Adrenal gland (tissue), 5 donors: ENCODE data around the gene RRBP1.

Experiments used
- POLR2A ChIP-seq, 2 donors: fragments of 450-650 bp; IDR thresholded peaks; one replicate each; pipeline ENCODE4 v1.6.1; 2017; ENCODE audit warnings: antibody characterized with exemption in 2 of 2, mild to moderate bottlenecking in 2 of 2, moderate library complexity in 1 of 2
- TF ChIP-seq, protein P1 (sequence below), 6 experiments: fragments of 450-650 bp in 4 of 6; fragments of 200-600 bp in 2 of 6; sonication (generic) in 1 of 6; IDR thresholded peaks; 1 replicate in 5 of 6; 2 replicates in 1 of 6; pipeline versions ENCODE4 v1.5.1 to v1.8.0; 2016 to 2021; ENCODE audit warnings: antibody characterized with exemption in 6 of 6, mild to moderate bottlenecking in 2 of 6, moderate library complexity in 1 of 6
- donor health status: DM: no; HTN: no; CAD: no.

DNA sequence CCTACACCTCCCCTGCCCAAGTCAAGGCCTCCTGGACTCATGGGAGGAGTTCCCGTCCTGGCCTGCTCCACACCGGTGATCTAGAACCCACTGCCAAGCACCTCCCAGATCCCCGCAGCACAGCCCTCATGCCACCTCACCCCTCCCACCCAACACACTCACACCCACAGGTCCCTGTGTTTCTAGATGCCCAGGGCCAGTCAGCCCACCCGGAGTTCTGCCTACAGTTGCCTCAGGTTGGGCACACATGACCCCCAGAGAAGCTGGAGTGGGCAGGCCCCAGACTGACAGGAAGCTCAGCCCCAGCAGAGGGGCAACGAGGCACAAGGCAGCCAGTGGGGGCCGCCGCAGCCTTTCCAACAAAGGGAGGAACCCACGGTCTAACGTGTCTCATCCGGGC lies 29.6 kb downstream of the RRBP1 start:
- TF ChIP-seq, protein P1, sequence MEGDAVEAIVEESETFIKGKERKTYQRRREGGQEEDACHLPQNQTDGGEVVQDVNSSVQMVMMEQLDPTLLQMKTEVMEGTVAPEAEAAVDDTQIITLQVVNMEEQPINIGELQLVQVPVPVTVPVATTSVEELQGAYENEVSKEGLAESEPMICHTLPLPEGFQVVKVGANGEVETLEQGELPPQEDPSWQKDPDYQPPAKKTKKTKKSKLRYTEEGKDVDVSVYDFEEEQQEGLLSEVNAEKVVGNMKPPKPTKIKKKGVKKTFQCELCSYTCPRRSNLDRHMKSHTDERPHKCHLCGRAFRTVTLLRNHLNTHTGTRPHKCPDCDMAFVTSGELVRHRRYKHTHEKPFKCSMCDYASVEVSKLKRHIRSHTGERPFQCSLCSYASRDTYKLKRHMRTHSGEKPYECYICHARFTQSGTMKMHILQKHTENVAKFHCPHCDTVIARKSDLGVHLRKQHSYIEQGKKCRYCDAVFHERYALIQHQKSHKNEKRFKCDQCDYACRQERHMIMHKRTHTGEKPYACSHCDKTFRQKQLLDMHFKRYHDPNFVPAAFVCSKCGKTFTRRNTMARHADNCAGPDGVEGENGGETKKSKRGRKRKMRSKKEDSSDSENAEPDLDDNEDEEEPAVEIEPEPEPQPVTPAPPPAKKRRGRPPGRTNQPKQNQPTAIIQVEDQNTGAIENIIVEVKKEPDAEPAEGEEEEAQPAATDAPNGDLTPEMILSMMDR (IDR thresholded peaks at IDR 0.05) = no peak
- TF ChIP-seq POLR2A (IDR thresholded peaks at IDR 0.05) = no peak
